Measurements from ENCODE around the gene FBXO36.

Gene FBXO36

DNA sequence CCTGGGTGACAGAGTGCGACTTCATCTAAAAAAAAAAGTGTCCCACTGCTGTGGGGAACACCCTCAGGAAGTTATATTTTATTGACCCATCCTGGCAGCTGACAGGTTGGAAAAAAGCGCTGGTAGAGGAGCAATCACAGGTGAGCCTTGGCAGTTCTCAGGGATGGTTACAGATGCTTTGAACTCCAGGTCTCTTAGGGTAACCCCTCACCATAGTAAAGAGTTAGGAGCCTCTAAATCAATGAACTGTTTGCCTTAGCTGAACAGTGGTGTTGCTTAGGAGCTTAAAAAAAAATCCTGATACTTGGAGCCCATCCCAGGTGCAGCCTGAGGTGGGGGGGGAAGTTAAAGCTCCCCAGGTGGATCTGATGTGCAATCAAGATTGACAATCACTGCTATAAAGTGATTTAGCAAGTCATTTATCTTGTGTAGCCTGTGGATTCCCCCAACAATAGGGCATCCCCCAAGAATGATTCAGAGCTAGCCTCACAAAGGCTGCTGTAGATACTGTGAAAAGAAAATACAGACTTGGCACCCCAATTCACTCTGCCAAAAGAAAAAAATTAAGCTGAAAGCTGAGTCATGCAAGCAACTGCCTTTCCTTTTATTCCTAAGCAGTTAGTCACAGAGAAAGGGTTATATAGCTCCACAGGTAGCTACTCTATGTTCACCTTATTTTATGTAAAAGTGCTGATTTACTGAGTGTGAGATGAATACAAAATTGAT lies 131.6 kb downstream of the FBXO36 start:
- no peak for DNase-seq

DNA sequence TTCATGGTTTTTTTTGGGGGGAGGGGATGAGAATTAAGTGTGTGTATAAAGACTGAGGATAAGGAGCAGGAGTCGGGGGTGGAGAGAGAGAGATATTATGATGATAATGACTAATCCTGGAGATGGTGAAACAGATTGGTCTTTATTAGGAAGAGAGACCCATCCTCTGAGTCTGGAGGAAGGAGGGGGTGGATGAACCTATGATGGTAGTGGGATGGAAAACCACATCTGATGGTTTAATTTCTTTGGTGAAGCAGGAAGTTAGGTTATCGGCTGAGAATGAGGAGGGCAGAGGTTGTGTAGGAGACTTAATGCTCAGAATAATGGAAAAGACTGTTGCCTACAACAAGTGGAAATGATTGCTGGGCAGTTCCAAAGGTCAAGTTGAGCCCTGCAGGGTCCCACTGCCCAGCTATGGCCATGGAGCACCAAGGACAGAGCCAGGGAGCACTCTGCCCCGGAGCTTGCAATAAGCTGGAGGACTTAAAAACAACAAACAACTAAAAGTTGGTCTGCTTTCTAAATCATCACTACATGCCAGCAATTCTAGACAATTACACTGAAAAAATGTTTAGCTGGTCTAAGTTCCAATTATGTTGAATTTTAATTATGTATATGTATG lies 138.5 kb downstream of the FBXO36 start:
- no peak for DNase-seq
